ENCODE results near the gene MMP21.

The MMP21 gene

GRCh38 chr10:125775491-125776106, at the start of gene MMP21:
Gene MMP21 (minus strand): TSS chr10:125775821. CDS start chr10:125775821, 0 bp downstream.
- no peak within 1 kb of the TSS for H3K4me3 ChIP-seq (ENCODE audit: low read depth, low read length)
- no peak for DNase-seq (ENCODE audit: low read depth)

- peak overlapping the region; percentile 81 for H3K4me3 ChIP-seq (ENCODE audit: low read depth, low read length)
- no peak for DNase-seq (ENCODE audit: low read depth)
These were observed 49.1 kb upstream of the MMP21 start for GRCh38 chr10:125824736-125825135.

GRCh38 chr10:125823663-125824251, 48.1 kb upstream of the MMP21 start:
- H3K4me3 ChIP-seq (ENCODE audit: low read depth, low read length), result peak overlapping the region; percentile 81
- no peak for DNase-seq (ENCODE audit: low read depth)

- H3K4me3 ChIP-seq (ENCODE audit: low read depth, low read length), result peak within 1 kb of the TSS; percentile 81
- DNase-seq (ENCODE audit: low read depth), result peak; percentile 55
These were observed 47.4 kb upstream of the MMP21 start, which contains the start of the genes BCCIP and UROS for GRCh38 chr10:125822878-125823662. Gene BCCIP (plus strand): TSS chr10:125823546. CDS start chr10:125823558, 12 bp downstream. Gene UROS (minus strand): TSS chr10:125823258. CDS start chr10:125816499, 6,759 bp downstream.

GRCh38 chr10:125820701-125821100, 45.1 kb upstream of the MMP21 start:
- DNase-seq (ENCODE audit: low read depth), result no peak
- no peak overlapping the region for H3K4me3 ChIP-seq (ENCODE audit: low read depth, low read length)

- DNase-seq (ENCODE audit: low read depth), result no peak
These were observed 41.8 kb upstream of the MMP21 start for GRCh38 chr10:125817337-125817946.

GRCh38 chr10:125816548-125816947, 40.9 kb upstream of the MMP21 start:
- no peak overlapping the region for H3K4me3 ChIP-seq (ENCODE audit: low read depth, low read length)
- no peak for DNase-seq (ENCODE audit: low read depth)

More at GRCh38 chr10:125817337-125817946, 41.8 kb upstream of the MMP21 start:
- no peak overlapping the region for H3K4me3 ChIP-seq (ENCODE audit: low read depth, low read length)

- DNase-seq (ENCODE audit: low read depth), result no peak
- H3K4me3 ChIP-seq (ENCODE audit: low read depth, low read length), result no peak overlapping the region
These were observed 40.1 kb upstream of the MMP21 start for GRCh38 chr10:125815764-125816163.

- no peak overlapping the region for H3K4me3 ChIP-seq (ENCODE audit: low read depth, low read length)
- no peak for DNase-seq (ENCODE audit: low read depth)
These were observed 36.6 kb upstream of the MMP21 start for GRCh38 chr10:125812128-125812750.

GRCh38 chr10:125811251-125811650, 35.6 kb upstream of the MMP21 start:
- H3K4me3 ChIP-seq (ENCODE audit: low read depth, low read length), result no peak overlapping the region
- DNase-seq (ENCODE audit: low read depth), result no peak

GRCh38 chr10:125808047-125808446, 32.4 kb upstream of the MMP21 start:
- H3K4me3 ChIP-seq (ENCODE audit: low read depth, low read length), result no peak overlapping the region
- DNase-seq (ENCODE audit: low read depth), result no peak

- H3K4me3 ChIP-seq (ENCODE audit: low read depth, low read length), result no peak overlapping the region
- no peak for DNase-seq (ENCODE audit: low read depth)
These were observed 27.1 kb upstream of the MMP21 start for GRCh38 chr10:125802739-125803138.

- no peak for DNase-seq (ENCODE audit: low read depth)
- H3K4me3 ChIP-seq (ENCODE audit: low read depth, low read length), result no peak overlapping the region
These were observed 26.5 kb upstream of the MMP21 start for GRCh38 chr10:125802131-125802530.

- H3K4me3 ChIP-seq (ENCODE audit: low read depth, low read length), result no peak overlapping the region
- DNase-seq (ENCODE audit: low read depth), result no peak
These were observed 26.0 kb upstream of the MMP21 start for GRCh38 chr10:125801574-125801973.

GRCh38 chr10:125799451-125800182, 24.0 kb upstream of the MMP21 start:
- H3K4me3 ChIP-seq (ENCODE audit: low read depth, low read length), result no peak overlapping the region
- no peak for DNase-seq (ENCODE audit: low read depth)

GRCh38 chr10:125797994-125798662, 22.5 kb upstream of the MMP21 start:
- no peak for DNase-seq (ENCODE audit: low read depth)
- H3K4me3 ChIP-seq (ENCODE audit: low read depth, low read length), result no peak overlapping the region

GRCh38 chr10:125797424-125797823, 21.8 kb upstream of the MMP21 start:
- H3K4me3 ChIP-seq (ENCODE audit: low read depth, low read length), result no peak overlapping the region
- DNase-seq (ENCODE audit: low read depth), result no peak

GRCh38 chr10:125795637-125796190, 20.1 kb upstream of the MMP21 start:
- no peak for DNase-seq (ENCODE audit: low read depth)
- H3K4me3 ChIP-seq (ENCODE audit: low read depth, low read length), result no peak overlapping the region

Data from skeletal muscle cell (primary cell).